GM23338 (cell line): ENCODE measurements around the gene AHR. TPM values are rescaled to one million over a fixed set of nuclear protein-coding genes. Genes with fewer than 3 reads are reported as not detected.

Source experiments
- ATAC-seq: fragments of 200-7000 bp; cut with Tn5 transposase; 3 replicates; pipeline ENCODE4 v1.9.1; 2020
- DNase-seq: peaks from one replicate; pipeline ENCODE4 v3.0.0-alpha.2; 2015; ENCODE audit warnings: low spot score
- H2AFZ ChIP-seq: fragments of 200-600 bp; sonication (generic); 2 replicates; pipeline ENCODE4 v1.8.0; 2016; ENCODE audit warnings: antibody characterized with exemption, mild to moderate bottlenecking, moderate library complexity
- H3F3A ChIP-seq: fragments of 200-600 bp; sonication (generic); replicated peaks from 2 replicates; pipeline ENCODE4 v1.8.0; 2017; ENCODE audit warnings: antibody characterized with exemption, mixed run types, low read depth
- H3K27ac ChIP-seq: fragments of 200-600 bp; sonication (generic); 2 replicates; pipeline ENCODE4 v1.6.1; 2016; ENCODE audit warnings: low read depth
- H3K27me3 ChIP-seq: fragments of 200-600 bp; sonication (generic); 2 replicates; pipeline ENCODE4 v1.8.0; 2016; ENCODE audit warnings: mild to moderate bottlenecking, mixed run types, moderate library complexity; ENCODE audit not compliant: insufficient read depth
- H3K36me3 ChIP-seq: fragments of 200-600 bp; sonication (generic); 2 replicates; pipeline ENCODE4 v1.8.0; 2016; ENCODE audit warnings: mild to moderate bottlenecking; ENCODE audit not compliant: insufficient read depth
- H3K4me1 ChIP-seq: fragments of 200-600 bp; sonication (generic); 2 replicates; pipeline ENCODE4 v1.8.0; 2016; ENCODE audit warnings: mild to moderate bottlenecking, moderate library complexity; ENCODE audit not compliant: insufficient read depth
- H3K4me2 ChIP-seq: fragments of 200-600 bp; sonication (generic); 2 replicates; pipeline ENCODE4 v1.7.1; 2017; ENCODE audit warnings: mixed run types
- H3K4me3 ChIP-seq: fragments of 200-600 bp; sonication (generic); 2 replicates; pipeline ENCODE4 v1.6.1; 2016; ENCODE audit warnings: mixed run types
- H3K79me2 ChIP-seq: fragments of 200-600 bp; sonication (generic); replicated peaks from 2 replicates; pipeline ENCODE4 v1.8.0; 2017; ENCODE audit warnings: mild to moderate bottlenecking; ENCODE audit not compliant: insufficient read depth
- H3K9me2 ChIP-seq: fragments of 200-600 bp; sonication (generic); 2 replicates; pipeline ENCODE4 v1.8.0; 2017; ENCODE audit not compliant: insufficient read depth
- H4K20me1 ChIP-seq: fragments of 200-600 bp; sonication (generic); replicated peaks from 2 replicates; pipeline ENCODE4 v1.8.0; 2017; ENCODE audit warnings: mild to moderate bottlenecking; ENCODE audit not compliant: insufficient read depth
- H3K27ac Mint-ChIP-seq: 2 replicates; pipeline ENCODE4 v1.8.0; 2020; ENCODE audit warnings: inconsistent platforms, mild to moderate bottlenecking, moderate library complexity, mixed read lengths
- H3K27me3 Mint-ChIP-seq: 3 replicates; pipeline ENCODE4 v1.8.0; 2022; ENCODE audit warnings: low read depth, mild to moderate bottlenecking, moderate library complexity, mixed read lengths, inconsistent platforms; ENCODE audit not compliant: insufficient read depth, poor library complexity
- H3K36me3 Mint-ChIP-seq: 3 replicates; pipeline ENCODE4 v1.8.0; 2021; ENCODE audit warnings: low read depth, mild to moderate bottlenecking, inconsistent platforms, moderate library complexity, mixed read lengths
- H3K4me1 Mint-ChIP-seq: 3 replicates; pipeline ENCODE4 v1.8.0; 2020; ENCODE audit warnings: mild to moderate bottlenecking, inconsistent platforms, mixed read lengths
- H3K4me3 Mint-ChIP-seq: 3 replicates; pipeline ENCODE4 v1.8.0; 2021; ENCODE audit warnings: moderate library complexity, mild to moderate bottlenecking, inconsistent platforms, mixed read lengths
- H3K9me3 Mint-ChIP-seq: 3 replicates; pipeline ENCODE4 v1.8.0; 2020; ENCODE audit warnings: moderate library complexity, mild to moderate bottlenecking, inconsistent platforms, mixed read lengths
- CREB1 ChIP-seq: fragments of 250-450 bp; sonication (Bioruptor Pico); IDR thresholded peaks from 2 replicates; pipeline ENCODE4 v1.5.0; 2020; ENCODE audit warnings: low read depth, mild to moderate bottlenecking, moderate library complexity
- EZH2 ChIP-seq: fragments of 200-600 bp; sonication (generic); IDR thresholded peaks from one replicate; pipeline ENCODE4 v1.8.0; 2017; ENCODE audit warnings: antibody characterized with exemption, mild to moderate bottlenecking, low read depth; ENCODE audit not compliant: unreplicated experiment
- EZH2phosphoT487 ChIP-seq: fragments of 200-600 bp; sonication (generic); IDR thresholded peaks from one replicate; pipeline ENCODE4 v1.8.1; 2018; ENCODE audit warnings: antibody characterized with exemption; ENCODE audit not compliant: unreplicated experiment
- JUNB ChIP-seq: IDR thresholded peaks from one replicate; pipeline ENCODE4 v1.6.1; 2016; ENCODE audit warnings: antibody characterized with exemption; ENCODE audit not compliant: unreplicated experiment
- POLR2AphosphoS5 ChIP-seq: IDR thresholded peaks from 2 replicates; pipeline ENCODE4 v1.6.1; 2016; ENCODE audit warnings: antibody characterized with exemption, low read depth
- REST ChIP-seq: IDR thresholded peaks from one replicate; pipeline ENCODE4 v1.6.1; 2018; ENCODE audit warnings: antibody characterized with exemption; ENCODE audit not compliant: unreplicated experiment
- STAT1 ChIP-seq: IDR thresholded peaks from one replicate; pipeline ENCODE4 v1.6.1; 2016; ENCODE audit warnings: antibody characterized with exemption; ENCODE audit not compliant: unreplicated experiment
- ZNF114 ChIP-seq: fragments of 250-450 bp; sonication (Bioruptor Pico); IDR thresholded peaks from 2 replicates; pipeline ENCODE4 v1.5.0; 2020; ENCODE audit warnings: mild to moderate bottlenecking, moderate library complexity
- ZNF331 ChIP-seq: fragments of 250-450 bp; sonication (Bioruptor Pico); IDR thresholded peaks from 2 replicates; pipeline ENCODE4 v1.5.0; 2020; ENCODE audit warnings: low read depth, mild to moderate bottlenecking, moderate library complexity
- ZNF462 ChIP-seq: fragments of 250-450 bp; sonication (Bioruptor Pico); IDR thresholded peaks from 2 replicates; pipeline ENCODE4 v1.5.0; 2020; ENCODE audit warnings: mild to moderate bottlenecking, moderate library complexity
- polyA plus RNA-seq: library from polyadenylated mRNA; unstranded; fragments of >200 nt; fragmentation: Nextera tagmentation; extraction: Ambion mirVana; gene quantifications from 2 replicates; pipeline ENCODE4 v1.2.1, GENCODE V29; 2016
- total RNA-seq: library from RNA; depleted of rRNA; stranded (reverse); fragments of >200 nt; shearing (Covaris generic); gene quantifications from 2 replicates; pipeline ENCODE4 v1.2.3, GENCODE V29; 2014
- TF ChIP-seq, protein P1 (sequence below): IDR thresholded peaks from 2 replicates; pipeline ENCODE4 v1.6.1; 2016; ENCODE audit warnings: antibody characterized with exemption

The AHR gene
- total and polyA plus RNA-seq, 2 experiments from 2014 or later, result 3.4 to 14.9 TPM

DNA sequence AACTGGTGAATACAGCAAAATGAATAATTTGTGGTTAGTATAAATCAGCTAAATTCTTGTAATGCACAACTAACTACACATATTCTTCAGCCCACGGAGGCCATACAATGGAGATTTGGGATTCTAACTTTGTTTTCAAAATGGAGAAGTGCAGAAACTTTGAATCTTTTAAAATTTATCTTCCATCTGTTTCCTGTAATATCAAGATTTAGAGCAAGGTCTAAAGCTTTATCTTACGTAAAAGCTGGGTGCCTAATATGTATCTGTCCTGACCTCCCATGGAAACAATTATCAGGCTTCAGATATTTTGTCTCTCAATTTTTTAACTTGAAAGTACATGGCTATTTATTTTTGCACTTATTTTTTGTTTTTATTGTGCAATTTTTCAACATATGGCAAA, 5.0 kb upstream of the AHR start (continued):
- TF ChIP-seq REST (no peak), ZNF114 (CRISPR knock-in tag) (no peak), STAT1 (no peak)

GRCh38 chr7:17297243-17297642, 1.2 kb upstream of the AHR start:
- no peak overlapping the region for H3K27ac Mint-ChIP-seq
- H3K4me3 ChIP-seq, result no peak overlapping the region
- TF ChIP-seq STAT1 (no peak), REST (no peak), EZH2phosphoT487 (no peak), ZNF462 (CRISPR knock-in tag) (no peak), EZH2 (no peak), POLR2AphosphoS5 (no peak), ZNF114 (CRISPR knock-in tag) (no peak), JUNB (no peak), ZNF331 (CRISPR knock-in tag) (no peak), CREB1 (no peak)
- TF ChIP-seq, protein P1, sequence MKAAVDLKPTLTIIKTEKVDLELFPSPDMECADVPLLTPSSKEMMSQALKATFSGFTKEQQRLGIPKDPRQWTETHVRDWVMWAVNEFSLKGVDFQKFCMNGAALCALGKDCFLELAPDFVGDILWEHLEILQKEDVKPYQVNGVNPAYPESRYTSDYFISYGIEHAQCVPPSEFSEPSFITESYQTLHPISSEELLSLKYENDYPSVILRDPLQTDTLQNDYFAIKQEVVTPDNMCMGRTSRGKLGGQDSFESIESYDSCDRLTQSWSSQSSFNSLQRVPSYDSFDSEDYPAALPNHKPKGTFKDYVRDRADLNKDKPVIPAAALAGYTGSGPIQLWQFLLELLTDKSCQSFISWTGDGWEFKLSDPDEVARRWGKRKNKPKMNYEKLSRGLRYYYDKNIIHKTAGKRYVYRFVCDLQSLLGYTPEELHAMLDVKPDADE, result no peak

More at GRCh38 chr7:17297243-17297642, 1.2 kb upstream of the AHR start:
- no peak for DNase-seq
- Histone ChIP-seq H2AFZ (no peak overlapping the region; the same call in 1 of the 2 replicates), H3K27ac (no peak overlapping the region), H3K4me2 (no peak overlapping the region), H3K27me3 (peaks cover 13% of the 10 kb centered on the region), H3K4me1 (no peaks in the 10 kb centered on the region), H3K36me3 (no peaks in the 10 kb centered on the region), H3K9me2 (peaks cover 7% of the 10 kb centered on the region), H3K79me2 (peaks cover 29% of the 10 kb centered on the region), H4K20me1 (0 out of 2 replicates have a peak, but pooled peaks cover 7% of the 10 kb centered on the region), H3F3A (no peaks in the 10 kb centered on the region)
- Mint-ChIP-seq H3K4me1 (peaks cover 7% of the 10 kb centered on the region), H3K36me3 (peaks cover 3% of the 10 kb centered on the region; the same call in 2 of the 3 replicates), H3K9me3 (0 out of 3 replicates have a peak, but pooled peaks cover 3% of the 10 kb centered on the region), H3K4me3 (no peak overlapping the region), H3K27me3 (peaks cover 8% of the 10 kb centered on the region)
- ATAC-seq, result no peak
